Skeletal muscle tissue (tissue), 4 donors: ENCODE data around the gene CIB2. TPM values are rescaled to one million over a fixed set of nuclear protein-coding genes. Genes with fewer than 3 reads are reported as not detected.

ENCODE experiments used
- H3K27ac ChIP-seq: one replicate; pipeline ENCODE4 v1.7.0; 2013; ENCODE audit warnings: mild to moderate bottlenecking, low read depth, low read length, inconsistent platforms
- H3K27me3 ChIP-seq, 3 donors: one replicate each; pipeline ENCODE4 v1.7.0; 2013; ENCODE audit warnings: low read length in 3 of 3; ENCODE audit not compliant: control insufficient read depth in 3 of 3, insufficient read depth in 3 of 3
- H3K36me3 ChIP-seq, 3 donors: one replicate each; pipeline ENCODE4 v1.7.0; 2013; ENCODE audit warnings: low read length in 3 of 3; ENCODE audit not compliant: control insufficient read depth in 3 of 3, insufficient read depth in 3 of 3
- H3K4me1 ChIP-seq, 3 donors: one replicate each; pipeline ENCODE4 v1.7.0; 2013; ENCODE audit warnings: low read length in 3 of 3, mild to moderate bottlenecking in 3 of 3; ENCODE audit not compliant: control insufficient read depth in 3 of 3, insufficient read depth in 3 of 3
- H3K4me3 ChIP-seq, 3 donors: one replicate each; pipeline ENCODE4 v1.7.0; 2013; ENCODE audit warnings: low read length in 3 of 3
- H3K9ac ChIP-seq, 3 donors: one replicate each; pipeline ENCODE4 v1.7.0; 2013; ENCODE audit warnings: low read length in 3 of 3, mild to moderate bottlenecking in 3 of 3, moderate library complexity in 2 of 3, low read depth in 1 of 3
- H3K9me3 ChIP-seq, 3 donors: one replicate each; pipeline ENCODE4 v1.7.0; 2013; ENCODE audit warnings: low read length in 3 of 3; ENCODE audit not compliant: control insufficient read depth in 3 of 3
- total RNA-seq: library from RNA; depleted of rRNA; stranded (reverse); fragments of >200 nt; gene quantifications from one replicate; pipeline ENCODE4 v1.2.3, GENCODE V29; 2014
- donor health status: Osteomylitis.

Gene CIB2
- total RNA-seq, 1 donor from 2014 or later: 6.3 TPM

DNA sequence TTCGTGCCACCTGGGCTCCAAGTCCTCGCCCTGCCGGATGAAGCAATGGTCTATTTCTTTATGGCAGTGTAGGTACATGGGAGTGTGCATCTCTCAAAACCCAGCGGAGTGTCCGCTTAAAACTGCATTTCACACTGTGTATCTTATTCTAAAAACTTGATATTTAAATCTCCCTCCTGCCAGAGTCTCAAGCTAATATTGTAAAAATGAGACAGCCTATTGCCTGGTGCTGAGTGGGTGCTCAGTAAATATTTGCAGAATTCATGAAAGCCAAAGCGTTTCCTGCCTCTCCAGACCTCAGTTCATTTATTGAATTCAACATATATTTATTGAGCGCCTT lies 53.4 kb downstream of the CIB2 start:
- H3K4me3 ChIP-seq: peak overlapping the region; percentile 67 to 85 (median 84)
- H3K36me3 ChIP-seq: no peaks in the 10 kb centered on the region
- no peak overlapping the region for H3K27ac ChIP-seq
- H3K9me3 ChIP-seq: no peaks in the 10 kb centered on the region
- peaks cover 11 to 30% (median 18%) of the 10 kb centered on the region in 3 donors for H3K4me1 ChIP-seq
- H3K9ac ChIP-seq: peak overlapping the region in 2 of 3 donors; percentile 4 to 72
- H3K27me3 ChIP-seq: no peaks in the 10 kb centered on the region

- Histone ChIP-seq H3K36me3 (no peaks in the 10 kb centered on the region), H3K9me3 (no peaks in the 10 kb centered on the region), H3K4me1 (peaks cover 13 to 27% (median 24%) of the 10 kb centered on the region in 3 donors), H3K4me3 (peak within 1 kb of the TSS; percentile 79 to 85 (median 84)), H3K27ac (peak within 1 kb of the TSS; percentile 75), H3K27me3 (no peaks in the 10 kb centered on the region), H3K9ac (peak within 1 kb of the TSS; percentile 79 to 85 (median 80))
Observed at GRCh38 chr15:78077053-78077870, 54.0 kb downstream of the CIB2 start, which contains the start of gene TBC1D2B. Gene TBC1D2B (minus strand): TSS chr15:78077711. CDS start chr15:78077652, 59 bp downstream.

DNA sequence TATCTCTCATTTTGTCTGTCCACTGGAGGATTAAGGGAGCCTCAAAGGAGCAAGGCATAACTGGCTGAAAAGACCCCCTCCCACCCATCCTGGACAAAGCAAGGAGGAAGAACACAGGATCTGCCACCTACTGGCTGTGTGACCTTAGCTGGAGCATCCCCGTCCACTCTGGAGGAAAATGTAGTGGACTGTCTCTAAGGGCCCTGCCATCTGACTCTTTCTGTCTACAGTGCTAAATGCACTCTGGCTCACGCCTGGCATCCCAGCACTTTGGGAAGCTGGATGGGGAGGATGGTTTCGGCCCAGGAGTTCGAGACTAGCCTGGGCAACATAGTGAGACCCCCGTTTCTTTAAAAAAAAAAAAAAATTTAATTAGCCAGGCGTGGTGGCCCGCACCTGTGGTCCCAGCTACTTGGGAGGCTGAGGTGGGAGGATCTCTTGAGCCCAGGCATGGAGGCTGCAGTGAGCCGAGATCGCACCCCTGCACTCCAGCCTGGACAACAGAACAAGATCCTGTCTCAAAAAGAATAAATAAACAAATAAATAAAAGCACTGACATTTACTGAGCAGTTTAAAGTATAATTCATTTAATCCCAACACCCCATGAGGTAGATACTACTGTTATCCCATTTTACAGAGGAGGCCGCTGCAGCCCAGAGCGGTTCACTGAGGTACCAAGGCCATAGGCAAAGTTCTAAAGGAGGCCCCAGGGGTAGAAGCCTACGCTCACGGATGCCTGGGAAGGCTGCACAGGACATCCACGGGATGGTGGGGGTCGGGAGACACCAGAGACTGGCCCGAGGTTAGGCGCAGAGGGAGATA lies 54.8 kb downstream of the CIB2 start:
- no peaks in the 10 kb centered on the region for H3K9me3 ChIP-seq
- no peaks in the 10 kb centered on the region for H3K36me3 ChIP-seq
- H3K4me1 ChIP-seq: peaks cover 16 to 33% (median 32%) of the 10 kb centered on the region in 3 donors
- H3K9ac ChIP-seq: peak overlapping the region; percentile 79 to 85 (median 80)
- no peaks in the 10 kb centered on the region for H3K27me3 ChIP-seq
- peak overlapping the region; percentile 75 for H3K27ac ChIP-seq
- H3K4me3 ChIP-seq: peak overlapping the region; percentile 79 to 85 (median 84)

DNA sequence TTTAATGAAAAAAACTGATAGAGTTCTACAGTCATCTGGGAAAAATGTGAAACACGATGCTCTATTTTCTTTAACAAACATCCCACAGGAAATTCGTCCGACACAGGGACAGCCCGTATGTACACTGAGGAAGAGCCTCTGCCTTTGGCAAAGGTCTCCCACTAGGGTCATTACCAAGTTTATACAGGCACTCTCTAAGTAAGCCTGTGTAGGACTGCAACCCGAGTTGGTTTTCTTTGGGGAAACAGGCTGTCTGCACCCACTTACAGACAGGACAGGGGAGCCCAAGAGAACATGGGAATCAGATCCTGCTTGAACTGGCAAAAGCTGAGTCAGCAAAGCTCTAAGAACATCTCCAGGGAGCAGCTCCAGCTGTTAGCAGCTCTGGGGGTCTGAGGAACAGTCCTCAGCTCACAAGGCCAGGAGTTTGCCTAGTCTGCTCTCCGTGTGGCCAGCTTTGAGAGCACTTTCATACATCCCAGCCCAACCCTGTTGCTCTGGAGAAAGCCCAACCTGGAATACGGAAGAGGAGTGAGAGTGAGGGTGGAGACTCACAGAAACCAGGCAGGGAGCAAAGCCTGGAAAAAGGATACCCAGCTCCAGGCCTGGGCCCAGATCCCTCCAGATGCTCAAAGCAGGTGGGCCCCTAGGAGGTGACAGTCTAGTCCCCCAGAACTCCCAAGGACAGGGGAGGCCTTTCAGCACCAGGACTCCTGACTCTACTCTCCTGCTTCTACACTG lies 55.6 kb downstream of the CIB2 start:
- H3K27ac ChIP-seq: peak overlapping the region; percentile 75
- peak overlapping the region; percentile 56 to 84 (median 79) for H3K4me3 ChIP-seq
- H3K4me1 ChIP-seq: peaks cover 16 to 38% (median 36%) of the 10 kb centered on the region in 3 donors
- no peaks in the 10 kb centered on the region for H3K36me3 ChIP-seq
- H3K9me3 ChIP-seq: no peaks in the 10 kb centered on the region
- H3K27me3 ChIP-seq: no peaks in the 10 kb centered on the region
- peak overlapping the region; percentile 34 to 80 (median 54) for H3K9ac ChIP-seq

DNA sequence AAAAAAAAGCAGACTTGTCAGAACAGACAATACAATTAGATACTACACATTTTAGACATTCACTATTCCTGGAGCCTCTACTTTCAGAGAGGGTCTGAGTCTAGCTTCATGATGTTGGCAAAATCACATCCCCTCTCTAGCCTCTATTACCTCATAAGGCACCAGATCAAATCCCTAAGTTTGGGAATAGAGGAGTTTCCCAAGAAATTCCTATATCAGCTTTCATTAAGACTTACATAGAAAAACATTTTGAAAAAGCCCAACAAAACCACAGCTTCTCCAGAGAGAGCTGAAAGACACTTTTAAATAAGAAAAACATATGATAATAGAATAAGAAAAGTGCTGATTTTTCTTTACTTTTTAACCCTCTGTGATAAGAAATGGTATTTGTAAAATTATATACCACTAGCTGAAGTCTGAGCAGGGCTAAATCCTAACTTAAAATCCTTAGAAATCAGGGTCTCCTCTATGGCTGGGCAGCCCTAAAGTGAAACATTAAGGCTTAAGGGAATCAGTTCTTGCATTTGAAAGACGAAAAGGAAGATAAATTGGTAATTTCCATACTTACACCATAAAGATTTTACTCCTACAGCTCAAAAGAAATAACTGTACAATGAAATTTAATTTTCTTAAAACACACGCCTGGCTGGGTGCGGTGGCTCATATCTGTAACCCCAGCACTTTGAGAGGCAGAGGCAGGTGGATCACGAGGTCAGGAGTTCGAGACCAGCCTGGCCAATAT lies 58.0 kb downstream of the CIB2 start:
- Histone ChIP-seq H3K4me1 (peaks cover 37 to 60% (median 60%) of the 10 kb centered on the region in 3 donors), H3K27me3 (no peaks in the 10 kb centered on the region), H3K9me3 (no peaks in the 10 kb centered on the region), H3K9ac (peak overlapping the region in 2 of 3 donors; percentile 7 to 26), H3K27ac (peak overlapping the region; percentile 73), H3K36me3 (no peaks in the 10 kb centered on the region), H3K4me3 (no peak overlapping the region)

DNA sequence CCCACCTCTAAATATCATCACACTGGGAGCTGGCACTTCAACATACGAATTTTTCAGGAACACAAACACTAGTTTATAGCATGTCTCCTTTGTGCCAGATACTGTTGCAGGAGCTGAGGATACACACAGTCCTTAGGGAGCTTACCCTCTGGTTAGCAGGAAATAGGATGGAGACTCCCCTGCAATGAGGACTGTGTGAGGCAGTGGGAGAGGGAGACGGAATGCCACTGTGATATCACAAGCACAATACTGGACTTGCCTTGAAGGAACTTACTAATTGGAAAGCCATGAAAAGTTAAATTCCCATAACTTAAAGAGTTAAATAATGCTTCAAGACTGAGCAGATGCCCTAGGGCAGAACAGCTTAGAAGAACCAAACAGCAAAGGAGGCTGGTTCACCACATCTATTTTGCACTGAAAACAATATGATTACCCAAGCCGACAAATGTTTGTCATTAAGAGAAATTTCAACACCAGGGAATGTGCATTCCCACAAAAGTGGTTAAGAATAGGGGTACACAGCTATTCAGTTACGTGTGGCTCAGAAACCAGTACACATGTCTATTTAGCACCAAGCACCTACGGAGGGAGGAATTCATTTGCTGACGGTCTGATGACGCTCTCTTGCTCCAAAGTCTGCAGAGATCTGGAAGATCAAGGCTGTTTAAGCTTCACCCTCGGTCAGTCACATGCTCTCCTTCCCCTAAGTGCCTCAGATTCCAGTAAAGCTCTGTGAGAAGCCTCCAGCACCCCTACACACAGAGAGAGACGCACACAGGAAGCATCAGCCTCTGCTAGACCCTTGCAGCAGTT lies 59.0 kb downstream of the CIB2 start:
- no peaks in the 10 kb centered on the region for H3K9me3 ChIP-seq
- H3K9ac ChIP-seq: peak overlapping the region in 1 of 3 donors; percentile 26
- H3K27ac ChIP-seq: peak overlapping the region; percentile 73
- no peaks in the 10 kb centered on the region for H3K36me3 ChIP-seq
- no peaks in the 10 kb centered on the region for H3K27me3 ChIP-seq
- peak overlapping the region in 1 of 3 donors; percentile 14 for H3K4me3 ChIP-seq
- H3K4me1 ChIP-seq: peaks cover 43 to 65% (median 64%) of the 10 kb centered on the region in 3 donors

- H3K9me3 ChIP-seq: no peaks in the 10 kb centered on the region
- H3K4me1 ChIP-seq: peaks cover 49 to 71% (median 65%) of the 10 kb centered on the region in 3 donors
- no peak overlapping the region for H3K4me3 ChIP-seq
- H3K36me3 ChIP-seq: no peaks in the 10 kb centered on the region
- H3K27me3 ChIP-seq: no peaks in the 10 kb centered on the region
- peak overlapping the region; percentile 73 for H3K27ac ChIP-seq
- no peak overlapping the region for H3K9ac ChIP-seq
Observed at GRCh38 chr15:78071383-78071782, 59.9 kb downstream of the CIB2 start.

DNA sequence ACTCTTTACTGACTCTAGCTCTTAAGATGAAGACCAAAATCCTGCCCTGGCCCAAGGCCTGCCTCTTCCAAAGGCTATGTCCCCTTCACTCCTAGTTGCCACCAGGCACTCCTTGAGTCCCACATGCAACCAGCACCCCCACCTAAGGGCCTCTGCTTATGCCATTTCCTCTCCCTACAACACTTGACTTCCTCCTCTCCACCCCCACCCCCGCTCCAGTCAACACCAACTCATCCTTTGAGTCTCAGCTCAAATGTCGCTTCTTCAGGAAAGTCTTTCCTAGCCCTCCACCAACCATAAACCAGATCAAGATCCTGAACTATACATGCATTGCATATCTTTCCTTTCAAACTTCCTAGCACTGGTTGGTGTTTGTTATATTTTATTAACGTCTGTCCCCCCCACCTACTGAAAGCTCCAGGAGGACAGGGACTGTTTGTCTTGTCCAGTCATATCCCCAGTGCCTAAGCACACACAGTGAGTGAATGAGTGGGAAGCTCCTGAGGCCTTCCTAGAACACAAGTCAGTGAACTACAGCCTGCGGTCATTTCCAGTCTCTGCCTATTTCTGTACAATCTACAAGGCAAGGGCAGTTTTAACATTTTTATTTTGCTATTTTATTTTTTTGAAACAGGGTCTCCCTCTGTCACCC lies 61.1 kb downstream of the CIB2 start:
- no peaks in the 10 kb centered on the region for H3K36me3 ChIP-seq
- H3K27ac ChIP-seq: peak overlapping the region; percentile 78
- H3K9ac ChIP-seq: no peak overlapping the region
- no peaks in the 10 kb centered on the region for H3K9me3 ChIP-seq
- H3K4me1 ChIP-seq: peaks cover 57 to 74% (median 68%) of the 10 kb centered on the region in 3 donors
- H3K27me3 ChIP-seq: no peaks in the 10 kb centered on the region
- no peak overlapping the region for H3K4me3 ChIP-seq
